Glutamatergic neuron (in vitro differentiated cells): ENCODE results near the gene MAGI1. TPM values are rescaled to one million over a fixed set of nuclear protein-coding genes. Genes with fewer than 3 reads are reported as not detected.

ENCODE experiments used
- DNase-seq: peaks from one replicate; pipeline ENCODE4 v3.0.0; 2022
- H3K27ac Mint-ChIP-seq: one replicate; pipeline ENCODE4 v1.8.0; 2020; ENCODE audit warnings: mild to moderate bottlenecking, mixed read lengths, inconsistent platforms; ENCODE audit not compliant: unreplicated experiment
- H3K27me3 Mint-ChIP-seq: one replicate; pipeline ENCODE4 v1.8.0; 2020; ENCODE audit warnings: mild to moderate bottlenecking, moderate library complexity, mixed read lengths, inconsistent platforms; ENCODE audit not compliant: unreplicated experiment
- H3K36me3 Mint-ChIP-seq: one replicate; pipeline ENCODE4 v1.8.0; 2020; ENCODE audit warnings: mild to moderate bottlenecking, mixed read lengths, inconsistent platforms; ENCODE audit not compliant: unreplicated experiment
- H3K4me1 Mint-ChIP-seq: one replicate; pipeline ENCODE4 v1.8.0; 2020; ENCODE audit warnings: mild to moderate bottlenecking, low read depth, mixed read lengths, inconsistent platforms; ENCODE audit not compliant: unreplicated experiment
- H3K4me3 Mint-ChIP-seq: one replicate; pipeline ENCODE4 v1.8.0; 2020; ENCODE audit warnings: mild to moderate bottlenecking, mixed read lengths, inconsistent platforms; ENCODE audit not compliant: unreplicated experiment
- H3K9me3 Mint-ChIP-seq: one replicate; pipeline ENCODE4 v1.8.0; 2020; ENCODE audit warnings: mild to moderate bottlenecking, moderate library complexity, mixed read lengths, inconsistent platforms; ENCODE audit not compliant: unreplicated experiment
- CTCF ChIP-seq: fragments of 200-600 bp; sonication (generic); IDR thresholded peaks from one replicate; pipeline ENCODE4 v1.5.0; 2021; ENCODE audit not compliant: partially characterized antibody, unreplicated experiment
- long read RNA-seq: library from polyadenylated mRNA; unstranded; transcript quantifications from one replicate; pipeline ENCODE4 v2.0.0, GENCODE V29; 2020; ENCODE audit not compliant: unreplicated experiment
- total RNA-seq: library from RNA; stranded (reverse); fragmentation: NEBNext Ultra II Directional; extraction: Animal tissue kit (Norgen Biotek cat#: 25700); gene quantifications from one replicate; pipeline ENCODE4 v1.2.1, GENCODE V29; 2021; ENCODE audit not compliant: unreplicated experiment

The MAGI1 gene
- 46.5 TPM for total RNA-seq
- long read RNA-seq, partial matches to known transcripts: 1 of 7 reads
- long read RNA-seq, other reads (novel, unspliced or antisense): 6 of 7 reads

GRCh38 chr3:66038726-66039589 lies at the start of gene MAGI1:
MAGI1 (minus strand) TSS chr3:66038918; CDS start chr3:66038308, 610 bp downstream.
- Mint-ChIP-seq H3K27me3 (peaks cover 5% of the 10 kb centered on the region), H3K36me3 (no peaks in the 10 kb centered on the region), H3K4me3 (peak within 1 kb of the TSS; percentile 98), H3K9me3 (peaks cover 6% of the 10 kb centered on the region), H3K27ac (peak within 1 kb of the TSS; percentile 65), H3K4me1 (no peaks in the 10 kb centered on the region)
- no peak for TF ChIP-seq CTCF
- peak; percentile 86 for DNase-seq

GRCh38 chr3:66083784-66084213 lies 45.1 kb upstream of the MAGI1 start:
- H3K27ac Mint-ChIP-seq: no peak overlapping the region
- no peak for DNase-seq
- H3K9me3 Mint-ChIP-seq: no peaks in the 10 kb centered on the region
- H3K27me3 Mint-ChIP-seq: no peaks in the 10 kb centered on the region
- no peaks in the 10 kb centered on the region for H3K4me1 Mint-ChIP-seq
- H3K36me3 Mint-ChIP-seq: no peaks in the 10 kb centered on the region
- no peak for TF ChIP-seq CTCF
- H3K4me3 Mint-ChIP-seq: no peak overlapping the region

GRCh38 chr3:66083096-66083678 lies 44.5 kb upstream of the MAGI1 start:
- DNase-seq: no peak
- no peak for TF ChIP-seq CTCF
- no peaks in the 10 kb centered on the region for H3K9me3 Mint-ChIP-seq
- H3K27ac Mint-ChIP-seq: no peak overlapping the region
- H3K4me3 Mint-ChIP-seq: no peak overlapping the region
- H3K36me3 Mint-ChIP-seq: no peaks in the 10 kb centered on the region
- H3K27me3 Mint-ChIP-seq: no peaks in the 10 kb centered on the region
- no peaks in the 10 kb centered on the region for H3K4me1 Mint-ChIP-seq

GRCh38 chr3:66082679-66083078 lies 44.0 kb upstream of the MAGI1 start:
- Mint-ChIP-seq H3K9me3 (no peaks in the 10 kb centered on the region), H3K4me1 (no peaks in the 10 kb centered on the region), H3K36me3 (no peaks in the 10 kb centered on the region), H3K27me3 (no peaks in the 10 kb centered on the region), H3K4me3 (no peak overlapping the region), H3K27ac (no peak overlapping the region)
- TF ChIP-seq CTCF: no peak
- no peak for DNase-seq

- no peak for TF ChIP-seq CTCF
- H3K4me1 Mint-ChIP-seq: no peaks in the 10 kb centered on the region
- H3K4me3 Mint-ChIP-seq: no peak overlapping the region
- no peaks in the 10 kb centered on the region for H3K9me3 Mint-ChIP-seq
- no peak for DNase-seq
- no peaks in the 10 kb centered on the region for H3K27me3 Mint-ChIP-seq
- H3K36me3 Mint-ChIP-seq: no peaks in the 10 kb centered on the region
- no peak overlapping the region for H3K27ac Mint-ChIP-seq
Observed at GRCh38 chr3:66080167-66080566, 41.4 kb upstream of the MAGI1 start.
